Ishikawa (cell line): Measurements from ENCODE around the gene ROR1.

Source experiments
- EP300 ChIP-seq: IDR thresholded peaks from 2 replicates; pipeline ENCODE4 v1.6.1; 2012; ENCODE audit warnings: borderline replicate concordance
- FOXM1 ChIP-seq: IDR thresholded peaks from 2 replicates; pipeline ENCODE4 v1.6.1; 2012; ENCODE audit warnings: low read depth, borderline replicate concordance
- NFIC ChIP-seq: IDR thresholded peaks from 2 replicates; pipeline ENCODE4 v1.6.1; 2012
- RAD21 ChIP-seq: IDR thresholded peaks from 2 replicates; pipeline ENCODE4 v1.6.1; 2012; ENCODE audit warnings: low read depth
- TAF1 ChIP-seq: IDR thresholded peaks from 2 replicates; pipeline ENCODE4 v1.6.1; 2012; ENCODE audit warnings: low read depth, mild to moderate bottlenecking
- TCF12 ChIP-seq: IDR thresholded peaks from 2 replicates; pipeline ENCODE4 v1.6.1; 2012; ENCODE audit warnings: low read depth
- TEAD4 ChIP-seq: IDR thresholded peaks from 2 replicates; pipeline ENCODE4 v1.6.1; 2012
- YY1 ChIP-seq: IDR thresholded peaks from 2 replicates; pipeline ENCODE4 v1.6.1; 2012; ENCODE audit warnings: low read depth
- ZBTB7A ChIP-seq: IDR thresholded peaks from 2 replicates; pipeline ENCODE4 v1.6.1; 2012; ENCODE audit warnings: low read depth
- TF ChIP-seq, protein P1 (sequence below): IDR thresholded peaks from 2 replicates; pipeline ENCODE4 v1.6.1; 2012
- TF ChIP-seq, protein P2 (sequence below): IDR thresholded peaks from 2 replicates; pipeline ENCODE4 v1.6.1; 2012; ENCODE audit warnings: low read depth, mild to moderate bottlenecking
- TF ChIP-seq, protein P3 (sequence below): IDR thresholded peaks from 2 replicates; pipeline ENCODE4 v1.6.1; 2012

DNA sequence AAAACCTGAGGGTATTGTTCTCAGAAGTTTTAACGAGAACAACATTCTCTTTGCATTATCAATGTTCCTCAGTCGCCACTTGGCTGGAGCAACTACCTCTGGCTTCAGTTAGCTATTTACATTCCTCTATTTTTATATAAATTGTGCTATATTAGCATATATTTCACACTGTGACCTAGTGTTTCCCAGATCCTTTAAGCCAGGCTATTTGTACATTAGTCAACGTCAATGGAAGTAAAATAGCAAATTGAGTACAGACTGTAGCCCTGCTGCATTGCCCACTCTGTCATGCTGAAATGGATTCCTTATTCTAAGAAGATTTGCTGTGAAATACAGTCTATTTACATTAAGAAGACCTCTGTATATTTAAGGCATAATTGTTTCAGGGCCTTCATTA, 213.8 kb downstream of the ROR1 start:
- no peak for TF ChIP-seq TAF1
- TF ChIP-seq EP300 = no peak
- TF ChIP-seq TCF12 = no peak
- TF ChIP-seq, protein P1, sequence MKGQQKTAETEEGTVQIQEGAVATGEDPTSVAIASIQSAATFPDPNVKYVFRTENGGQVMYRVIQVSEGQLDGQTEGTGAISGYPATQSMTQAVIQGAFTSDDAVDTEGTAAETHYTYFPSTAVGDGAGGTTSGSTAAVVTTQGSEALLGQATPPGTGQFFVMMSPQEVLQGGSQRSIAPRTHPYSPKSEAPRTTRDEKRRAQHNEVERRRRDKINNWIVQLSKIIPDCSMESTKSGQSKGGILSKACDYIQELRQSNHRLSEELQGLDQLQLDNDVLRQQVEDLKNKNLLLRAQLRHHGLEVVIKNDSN = no peak
- TF ChIP-seq, protein P2, sequence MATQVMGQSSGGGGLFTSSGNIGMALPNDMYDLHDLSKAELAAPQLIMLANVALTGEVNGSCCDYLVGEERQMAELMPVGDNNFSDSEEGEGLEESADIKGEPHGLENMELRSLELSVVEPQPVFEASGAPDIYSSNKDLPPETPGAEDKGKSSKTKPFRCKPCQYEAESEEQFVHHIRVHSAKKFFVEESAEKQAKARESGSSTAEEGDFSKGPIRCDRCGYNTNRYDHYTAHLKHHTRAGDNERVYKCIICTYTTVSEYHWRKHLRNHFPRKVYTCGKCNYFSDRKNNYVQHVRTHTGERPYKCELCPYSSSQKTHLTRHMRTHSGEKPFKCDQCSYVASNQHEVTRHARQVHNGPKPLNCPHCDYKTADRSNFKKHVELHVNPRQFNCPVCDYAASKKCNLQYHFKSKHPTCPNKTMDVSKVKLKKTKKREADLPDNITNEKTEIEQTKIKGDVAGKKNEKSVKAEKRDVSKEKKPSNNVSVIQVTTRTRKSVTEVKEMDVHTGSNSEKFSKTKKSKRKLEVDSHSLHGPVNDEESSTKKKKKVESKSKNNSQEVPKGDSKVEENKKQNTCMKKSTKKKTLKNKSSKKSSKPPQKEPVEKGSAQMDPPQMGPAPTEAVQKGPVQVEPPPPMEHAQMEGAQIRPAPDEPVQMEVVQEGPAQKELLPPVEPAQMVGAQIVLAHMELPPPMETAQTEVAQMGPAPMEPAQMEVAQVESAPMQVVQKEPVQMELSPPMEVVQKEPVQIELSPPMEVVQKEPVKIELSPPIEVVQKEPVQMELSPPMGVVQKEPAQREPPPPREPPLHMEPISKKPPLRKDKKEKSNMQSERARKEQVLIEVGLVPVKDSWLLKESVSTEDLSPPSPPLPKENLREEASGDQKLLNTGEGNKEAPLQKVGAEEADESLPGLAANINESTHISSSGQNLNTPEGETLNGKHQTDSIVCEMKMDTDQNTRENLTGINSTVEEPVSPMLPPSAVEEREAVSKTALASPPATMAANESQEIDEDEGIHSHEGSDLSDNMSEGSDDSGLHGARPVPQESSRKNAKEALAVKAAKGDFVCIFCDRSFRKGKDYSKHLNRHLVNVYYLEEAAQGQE = no peak
- no peak for TF ChIP-seq FOXM1
- no peak for TF ChIP-seq TEAD4
- TF ChIP-seq RAD21 = no peak
- no peak for TF ChIP-seq ZBTB7A
- TF ChIP-seq NFIC = no peak
- TF ChIP-seq YY1 = no peak
- TF ChIP-seq, protein P3, sequence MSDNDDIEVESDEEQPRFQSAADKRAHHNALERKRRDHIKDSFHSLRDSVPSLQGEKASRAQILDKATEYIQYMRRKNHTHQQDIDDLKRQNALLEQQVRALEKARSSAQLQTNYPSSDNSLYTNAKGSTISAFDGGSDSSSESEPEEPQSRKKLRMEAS = no peak
